Activated T-cell treated with anti-CD3 and anti-CD28 coated beads, Interleukin-2, amount 50 U/mL, for 72 hours (primary cell): ENCODE measurements around the gene C19orf12. TPM values are rescaled to one million over a fixed set of nuclear protein-coding genes. Genes with fewer than 3 reads are reported as not detected.
"Not testable (repeated sequence)": the region's sequence is repeated elsewhere in the genome, so short reads cannot be mapped to it uniquely, and the experiment has no call there.

ENCODE experiments used
- ATAC-seq, 2 donors: fragments of 150-1000 bp; cut with Tn5 transposase; replicated peaks in 1 of 2; 2 replicates each; pipeline ENCODE4 v1.10.0; 2021; ENCODE audit warnings: moderate library complexity in 2 of 2, mild to moderate bottlenecking in 1 of 2
- DNase-seq, 2 donors: peaks; one replicate each; pipeline ENCODE4 v3.0.0; 2021 to 2022; ENCODE audit warnings: mixed read lengths in 1 of 2
- H3K27ac Mint-ChIP-seq: one replicate; pipeline ENCODE4 v1.8.0; 2022; ENCODE audit warnings: mild to moderate bottlenecking, moderate library complexity, mixed read lengths
- H3K27me3 Mint-ChIP-seq: one replicate; pipeline ENCODE4 v1.8.0; 2022; ENCODE audit warnings: low read depth, mixed read lengths
- H3K36me3 Mint-ChIP-seq, 2 donors: one replicate each; pipeline ENCODE4 v1.8.0; 2022; ENCODE audit warnings: mixed read lengths in 2 of 2, mild to moderate bottlenecking in 1 of 2; ENCODE audit not compliant: insufficient read depth in 2 of 2
- H3K4me1 Mint-ChIP-seq: one replicate; pipeline ENCODE4 v1.8.0; 2022; ENCODE audit warnings: low read depth, mixed read lengths
- H3K4me3 Mint-ChIP-seq, 2 donors: one replicate each; pipeline ENCODE4 v1.8.0; 2022; ENCODE audit warnings: mild to moderate bottlenecking in 2 of 2, mixed read lengths in 2 of 2, moderate library complexity in 2 of 2
- H3K9me3 Mint-ChIP-seq, 2 donors: one replicate each; pipeline ENCODE4 v1.8.0; 2022; ENCODE audit warnings: mixed read lengths in 2 of 2
- total RNA-seq, 2 donors: library from RNA; stranded (reverse); gene quantifications; one replicate each; pipeline ENCODE4 v1.2.3, GENCODE V29; 2022

Gene C19orf12
- total RNA-seq, 2 donors from 2014 or later: 32.1 to 35.6 TPM

GRCh38 chr19:29674374-29675119 is 40.5 kb downstream of the C19orf12 start:
- no peaks in the 10 kb centered on the region for H3K27me3 Mint-ChIP-seq
- no peak overlapping the region for H3K27ac Mint-ChIP-seq
- DNase-seq (no peak), ATAC-seq (no peak)
- H3K4me1 Mint-ChIP-seq: peaks cover 71% of the 10 kb centered on the region
- peaks cover 0 to 2% of the 10 kb centered on the region in 2 donors for H3K9me3 Mint-ChIP-seq
- peaks cover 10 to 19% of the 10 kb centered on the region in 2 donors for H3K36me3 Mint-ChIP-seq
- H3K4me3 Mint-ChIP-seq: no peak overlapping the region

- Mint-ChIP-seq H3K27me3 (no peaks in the 10 kb centered on the region), H3K36me3 (peaks cover 10 to 21% of the 10 kb centered on the region in 2 donors), H3K27ac (peak overlapping the region; percentile 91), H3K4me1 (peaks cover 78% of the 10 kb centered on the region), H3K4me3 (peak overlapping the region; percentile 85 to 87), H3K9me3 (peaks cover 0 to 2% of the 10 kb centered on the region in 2 donors)
- ATAC-seq: no peak
- no peak for DNase-seq
Observed at GRCh38 chr19:29673451-29674371, 41.4 kb downstream of the C19orf12 start.

- Mint-ChIP-seq H3K9me3 (peaks cover 0 to 2% of the 10 kb centered on the region in 2 donors), H3K4me3 (peak overlapping the region; percentile 85 to 87), H3K27me3 (no peaks in the 10 kb centered on the region), H3K4me1 (peaks cover 86% of the 10 kb centered on the region), H3K36me3 (peaks cover 10 to 21% of the 10 kb centered on the region in 2 donors), H3K27ac (peak overlapping the region; percentile 91)
- peak; percentile 86 to 91 for DNase-seq
- peak; percentile 76 to 80 for ATAC-seq
Observed at GRCh38 chr19:29672933-29673336, 42.1 kb downstream of the C19orf12 start.

- peaks cover 10 to 21% of the 10 kb centered on the region in 2 donors for H3K36me3 Mint-ChIP-seq
- ATAC-seq: no peak
- H3K9me3 Mint-ChIP-seq: peaks cover 0 to 2% of the 10 kb centered on the region in 2 donors
- peak overlapping the region; percentile 85 to 87 for H3K4me3 Mint-ChIP-seq
- DNase-seq: no peak
- H3K27me3 Mint-ChIP-seq: no peaks in the 10 kb centered on the region
- peaks cover 88% of the 10 kb centered on the region for H3K4me1 Mint-ChIP-seq
- H3K27ac Mint-ChIP-seq: peak overlapping the region; percentile 91
Observed at GRCh38 chr19:29672319-29672932, 42.6 kb downstream of the C19orf12 start.

GRCh38 chr19:29671393-29672160 is 43.5 kb downstream of the C19orf12 start:
- H3K4me1 Mint-ChIP-seq: peaks cover 88% of the 10 kb centered on the region
- H3K27me3 Mint-ChIP-seq: no peaks in the 10 kb centered on the region
- H3K9me3 Mint-ChIP-seq: peaks cover 0 to 2% of the 10 kb centered on the region in 2 donors

GRCh38 chr19:29671026-29671392 is 44.1 kb downstream of the C19orf12 start:
- H3K27ac Mint-ChIP-seq: peak overlapping the region; percentile 91
- peaks cover 14 to 24% of the 10 kb centered on the region in 2 donors for H3K36me3 Mint-ChIP-seq

More at GRCh38 chr19:29671393-29672160, 43.5 kb downstream of the C19orf12 start:
- Mint-ChIP-seq H3K27ac (peak overlapping the region; percentile 91), H3K36me3 (peaks cover 14 to 24% of the 10 kb centered on the region in 2 donors), H3K4me3 (peak overlapping the region; percentile 85 to 87)
- ATAC-seq (peak; percentile 77 to 81), DNase-seq (peak; percentile 90 to 93)

GRCh38 chr19:29670255-29670654 is 44.8 kb downstream of the C19orf12 start:
- Mint-ChIP-seq H3K4me3 (peak overlapping the region; percentile 85 to 87), H3K27me3 (no peaks in the 10 kb centered on the region), H3K36me3 (peaks cover 14 to 24% of the 10 kb centered on the region in 2 donors), H3K27ac (peak overlapping the region; percentile 78), H3K4me1 (peaks cover 75% of the 10 kb centered on the region), H3K9me3 (peaks cover 0 to 2% of the 10 kb centered on the region in 2 donors)
- DNase-seq (no peak), ATAC-seq (no peak)

More at GRCh38 chr19:29671026-29671392, 44.1 kb downstream of the C19orf12 start:
- DNase-seq, H3K27me3 Mint-ChIP-seq, H3K9me3 Mint-ChIP-seq, ATAC-seq: not testable (repeated sequence)
- Mint-ChIP-seq H3K4me1 (peaks cover 82% of the 10 kb centered on the region), H3K4me3 (peak overlapping the region; percentile 85 to 87)

- ATAC-seq (no peak), DNase-seq (no peak)
- Mint-ChIP-seq H3K4me1 (peaks cover 81% of the 10 kb centered on the region), H3K27me3 (no peaks in the 10 kb centered on the region), H3K4me3 (peak overlapping the region; percentile 85 to 93), H3K9me3 (peaks cover 0 to 2% of the 10 kb centered on the region in 2 donors), H3K27ac (peak overlapping the region; percentile 87), H3K36me3 (peaks cover 14 to 23% of the 10 kb centered on the region in 2 donors)
Observed at GRCh38 chr19:29668746-29669609, 46.1 kb downstream of the C19orf12 start.

GRCh38 chr19:29667901-29668341 is 47.1 kb downstream of the C19orf12 start:
- ATAC-seq: peak; percentile 23 to 29
- DNase-seq: peak; percentile 63 to 73
- peak overlapping the region; percentile 87 for H3K27ac Mint-ChIP-seq
- H3K36me3 Mint-ChIP-seq: peaks cover 12 to 23% of the 10 kb centered on the region in 2 donors
- peaks cover 80% of the 10 kb centered on the region for H3K4me1 Mint-ChIP-seq
- no peaks in the 10 kb centered on the region for H3K27me3 Mint-ChIP-seq
- H3K4me3 Mint-ChIP-seq: peak overlapping the region; percentile 85 to 93
- H3K9me3 Mint-ChIP-seq: peaks cover 0 to 2% of the 10 kb centered on the region in 2 donors

- H3K27me3 Mint-ChIP-seq: no peaks in the 10 kb centered on the region
- peaks cover 80% of the 10 kb centered on the region for H3K4me1 Mint-ChIP-seq
- peak overlapping the region; percentile 85 to 93 for H3K4me3 Mint-ChIP-seq
- peaks cover 12 to 23% of the 10 kb centered on the region in 2 donors for H3K36me3 Mint-ChIP-seq
- no peak for ATAC-seq
- H3K27ac Mint-ChIP-seq: peak overlapping the region; percentile 87
- DNase-seq: no peak
- H3K9me3 Mint-ChIP-seq: peaks cover 0 to 2% of the 10 kb centered on the region in 2 donors
Observed at GRCh38 chr19:29667387-29667783, 47.7 kb downstream of the C19orf12 start.
